IPS-NIHi7 (cell line): ENCODE results near the gene PDE11A.

Source experiments
- DNase-seq: peaks from one replicate; pipeline ENCODE4 v3.0.0; 2012; ENCODE audit warnings: mixed read lengths; ENCODE audit errors: extremely low spot score

The PDE11A gene

GRCh38 chr2:177670791-177671535 lies 401.6 kb downstream of the PDE11A start:
- DNase-seq: peak; percentile 49

GRCh38 chr2:177669625-177670330 lies 402.8 kb downstream of the PDE11A start:
- no peak for DNase-seq

GRCh38 chr2:177669201-177669600 lies 403.4 kb downstream of the PDE11A start:
- DNase-seq: no peak

GRCh38 chr2:177668617-177669016 lies 404.0 kb downstream of the PDE11A start:
- no peak for DNase-seq

- DNase-seq: no peak
Measured at GRCh38 chr2:177667626-177668025, 405.0 kb downstream of the PDE11A start.

GRCh38 chr2:177666408-177666807 lies 406.2 kb downstream of the PDE11A start:
- DNase-seq: no peak

- no peak for DNase-seq
Measured at GRCh38 chr2:177665948-177666347, 406.6 kb downstream of the PDE11A start.

- no peak for DNase-seq
Measured at GRCh38 chr2:177665328-177665727, 407.2 kb downstream of the PDE11A start.

GRCh38 chr2:177662895-177663294 lies 409.7 kb downstream of the PDE11A start:
- DNase-seq: no peak

GRCh38 chr2:177660742-177661141 lies 411.8 kb downstream of the PDE11A start:
- no peak for DNase-seq

GRCh38 chr2:177658309-177658708 lies 414.3 kb downstream of the PDE11A start:
- no peak for DNase-seq

GRCh38 chr2:177651833-177652232 lies 420.7 kb downstream of the PDE11A start:
- peak; percentile 39 for DNase-seq

- no peak for DNase-seq
Measured at GRCh38 chr2:177649568-177650518, 422.7 kb downstream of the PDE11A start.

- no peak for DNase-seq
Measured at GRCh38 chr2:177646791-177647190, 425.8 kb downstream of the PDE11A start.

GRCh38 chr2:177646241-177646640 lies 426.3 kb downstream of the PDE11A start:
- no peak for DNase-seq

GRCh38 chr2:177641331-177641730 lies 431.2 kb downstream of the PDE11A start:
- no peak for DNase-seq

- no peak for DNase-seq
Measured at GRCh38 chr2:177640423-177640822, 432.2 kb downstream of the PDE11A start.

- no peak for DNase-seq
Measured at GRCh38 chr2:177639262-177639914, 433.2 kb downstream of the PDE11A start.

GRCh38 chr2:177638507-177638906 lies 434.1 kb downstream of the PDE11A start:
- DNase-seq: no peak

GRCh38 chr2:177636672-177637071 lies 435.9 kb downstream of the PDE11A start:
- DNase-seq: no peak

GRCh38 chr2:177635696-177636095 lies 436.9 kb downstream of the PDE11A start:
- no peak for DNase-seq

GRCh38 chr2:177633910-177634294 lies 438.7 kb downstream of the PDE11A start:
- DNase-seq: no peak
